GM12873 (cell line): ENCODE data around the gene ELFN1.

Experiments used
- TF ChIP-seq, protein P1 (sequence below): IDR thresholded peaks from 2 replicates; pipeline ENCODE4 v1.5.1; 2012; ENCODE audit warnings: low read depth, mild to moderate bottlenecking, moderate library complexity, low read length, control low read depth; ENCODE audit not compliant: insufficient read depth; ENCODE audit errors: missing control alignments

Gene ELFN1

GRCh38 chr7:1717095-1717483 is 47.0 kb downstream of the ELFN1 start:
- TF ChIP-seq, protein P1, sequence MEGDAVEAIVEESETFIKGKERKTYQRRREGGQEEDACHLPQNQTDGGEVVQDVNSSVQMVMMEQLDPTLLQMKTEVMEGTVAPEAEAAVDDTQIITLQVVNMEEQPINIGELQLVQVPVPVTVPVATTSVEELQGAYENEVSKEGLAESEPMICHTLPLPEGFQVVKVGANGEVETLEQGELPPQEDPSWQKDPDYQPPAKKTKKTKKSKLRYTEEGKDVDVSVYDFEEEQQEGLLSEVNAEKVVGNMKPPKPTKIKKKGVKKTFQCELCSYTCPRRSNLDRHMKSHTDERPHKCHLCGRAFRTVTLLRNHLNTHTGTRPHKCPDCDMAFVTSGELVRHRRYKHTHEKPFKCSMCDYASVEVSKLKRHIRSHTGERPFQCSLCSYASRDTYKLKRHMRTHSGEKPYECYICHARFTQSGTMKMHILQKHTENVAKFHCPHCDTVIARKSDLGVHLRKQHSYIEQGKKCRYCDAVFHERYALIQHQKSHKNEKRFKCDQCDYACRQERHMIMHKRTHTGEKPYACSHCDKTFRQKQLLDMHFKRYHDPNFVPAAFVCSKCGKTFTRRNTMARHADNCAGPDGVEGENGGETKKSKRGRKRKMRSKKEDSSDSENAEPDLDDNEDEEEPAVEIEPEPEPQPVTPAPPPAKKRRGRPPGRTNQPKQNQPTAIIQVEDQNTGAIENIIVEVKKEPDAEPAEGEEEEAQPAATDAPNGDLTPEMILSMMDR: no peak

DNA sequence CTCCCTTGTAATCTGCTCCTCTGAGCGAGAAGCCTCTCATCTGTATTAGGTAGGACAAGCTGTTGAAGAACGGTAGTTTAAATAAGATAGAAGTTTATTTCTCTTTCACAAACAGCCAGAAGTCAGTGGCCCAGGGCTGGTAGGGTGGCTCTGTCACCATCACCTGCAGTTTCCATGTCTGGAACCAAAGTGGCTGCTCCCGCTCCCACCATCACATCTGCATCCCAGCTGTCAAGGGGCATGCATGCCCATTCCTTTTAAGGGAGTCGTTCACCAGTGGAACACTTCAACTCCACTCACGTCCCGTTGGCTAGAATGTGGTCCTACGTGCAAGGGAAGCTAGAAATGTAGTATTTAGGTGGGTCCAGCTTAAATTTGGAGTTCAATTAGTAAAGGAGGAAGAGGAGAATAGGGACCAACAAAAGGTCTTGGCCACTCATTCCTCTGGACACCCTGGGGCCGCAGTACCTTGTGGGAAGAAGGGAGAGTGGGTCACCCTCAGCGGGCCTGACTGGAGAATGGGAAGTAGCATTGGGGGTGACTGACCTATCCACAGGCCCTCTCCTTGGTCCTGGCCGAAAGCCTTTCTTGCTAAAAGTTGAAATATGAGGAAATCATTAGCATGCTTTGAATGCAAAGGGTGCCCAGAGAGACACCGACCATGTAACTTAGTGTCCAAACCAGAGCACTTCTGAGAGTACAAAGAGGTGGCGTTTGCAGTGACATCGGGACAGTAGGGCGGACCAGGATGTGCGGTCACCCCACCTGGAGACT is 48.0 kb downstream of the ELFN1 start:
- TF ChIP-seq, protein P1: no peak

GRCh38 chr7:1719913-1720312 is 49.8 kb downstream of the ELFN1 start:
- TF ChIP-seq, protein P1: no peak

GRCh38 chr7:1720326-1720725 is 50.2 kb downstream of the ELFN1 start:
- TF ChIP-seq, protein P1: no peak

DNA sequence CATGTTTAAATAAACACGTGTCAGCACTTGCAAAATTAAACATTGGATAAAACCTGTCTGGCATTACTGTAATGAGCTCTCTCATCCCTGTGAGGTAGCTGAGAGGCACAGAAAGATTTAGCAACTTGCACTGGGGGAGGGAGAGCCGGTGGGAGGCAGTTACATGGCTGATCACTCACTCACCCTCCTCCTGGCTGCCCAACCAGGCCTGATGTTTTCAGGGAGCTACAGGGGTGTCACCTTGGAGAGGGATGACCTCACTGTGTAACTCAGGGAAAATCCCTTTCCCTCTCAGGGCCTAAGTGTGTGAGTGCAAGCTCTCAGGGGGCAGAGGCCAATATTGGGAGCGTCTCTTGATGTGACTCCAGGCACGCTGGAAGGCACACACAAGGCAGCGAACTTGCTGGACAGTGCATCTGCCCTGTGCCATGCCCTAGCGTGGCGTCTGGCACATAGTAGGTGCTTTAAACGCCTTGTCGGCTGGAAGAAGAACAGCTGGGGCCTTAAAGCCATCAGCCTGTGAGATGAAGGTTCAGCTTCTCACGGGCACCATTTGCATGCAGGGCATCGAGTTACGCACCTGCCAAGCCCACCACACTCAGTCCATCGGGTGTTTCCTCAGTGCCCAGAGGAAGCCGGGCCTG is 51.1 kb downstream of the ELFN1 start:
- TF ChIP-seq, protein P1: no peak

DNA sequence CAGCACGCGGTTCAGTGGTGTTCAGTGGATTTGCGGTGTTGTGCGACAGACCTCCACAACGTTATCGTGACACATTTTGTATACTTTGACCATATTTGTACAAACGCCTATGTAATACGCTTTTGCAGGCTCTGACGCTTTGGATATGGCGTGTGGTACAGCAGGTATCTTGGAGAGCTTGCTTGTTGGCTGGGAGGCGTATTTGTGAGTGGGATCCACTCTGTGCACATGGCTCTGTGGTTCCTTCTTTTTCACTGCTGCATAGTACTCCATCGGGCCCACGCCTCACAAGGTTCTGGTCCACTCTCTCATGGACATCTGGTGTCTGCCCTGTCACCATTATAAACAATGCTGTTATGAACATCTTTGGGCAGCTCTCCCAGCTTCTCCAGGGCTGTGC is 53.2 kb downstream of the ELFN1 start:
- TF ChIP-seq, protein P1: no peak

DNA sequence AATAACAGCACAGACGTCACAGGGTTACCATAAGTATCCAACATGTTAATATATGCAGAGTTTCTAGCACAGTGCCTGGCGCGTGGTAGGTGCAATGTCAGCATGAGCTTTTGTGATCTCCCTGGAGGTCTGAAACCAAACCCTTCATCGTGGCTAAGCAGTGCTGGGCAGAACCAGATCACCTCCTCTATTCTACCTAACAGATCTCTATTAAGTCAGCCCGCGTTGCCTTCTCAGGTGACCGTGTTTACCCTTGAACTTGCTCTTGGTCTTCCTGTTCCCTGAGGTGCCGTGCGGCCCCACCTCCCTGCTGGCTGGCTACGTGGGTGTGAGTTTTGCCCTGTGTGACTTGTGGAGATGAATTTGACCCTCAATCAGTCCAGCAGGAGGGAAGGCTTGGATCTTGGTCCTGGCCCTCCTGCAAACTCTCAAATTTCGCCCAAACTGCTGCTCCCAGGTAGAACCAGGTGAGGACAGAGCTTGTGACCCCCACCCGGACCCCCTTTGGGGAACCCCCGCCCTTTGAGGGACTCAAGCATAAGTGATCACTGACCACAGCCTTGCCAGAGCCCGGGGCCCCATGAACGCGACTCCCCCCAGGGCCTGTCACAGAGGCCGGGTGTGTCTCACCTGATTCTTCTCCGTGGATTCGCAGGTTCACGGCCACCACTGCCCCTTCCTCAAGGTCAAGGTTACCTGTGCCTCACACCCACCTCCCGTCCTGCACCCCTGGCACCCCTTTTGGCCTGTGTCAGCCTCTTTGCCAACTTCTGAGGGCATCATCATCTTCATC is 54.2 kb downstream of the ELFN1 start:
- TF ChIP-seq, protein P1: no peak
